SIG-M5 treated with dmso at 0.1 percent for 504 hours (cell line): ENCODE results near the gene CAV3.

Source experiments
- DNase-seq: peaks from one replicate; lab custom pipeline; 2025; ENCODE audit not compliant: unreplicated experiment; lab: John Stamatoyannopoulos, UW

The CAV3 gene

GRCh38 chr3:8734908-8735307, 1.3 kb downstream of the CAV3 start:
- no peak for DNase-seq

GRCh38 chr3:8736436-8736835, 2.8 kb downstream of the CAV3 start:
- no peak for DNase-seq

- no peak for DNase-seq
Observed at GRCh38 chr3:8737301-8737700, 3.7 kb downstream of the CAV3 start.

GRCh38 chr3:8737823-8738222, 4.2 kb downstream of the CAV3 start:
- no peak for DNase-seq

GRCh38 chr3:8738639-8739038, 5.0 kb downstream of the CAV3 start:
- DNase-seq: no peak

- DNase-seq: peak; percentile 18
Observed at GRCh38 chr3:8739757-8740504, 6.3 kb downstream of the CAV3 start.

- DNase-seq: no peak
Observed at GRCh38 chr3:8741581-8742261, 8.1 kb downstream of the CAV3 start.

- DNase-seq: peak; percentile 5
Observed at GRCh38 chr3:8743021-8743601, 9.5 kb downstream of the CAV3 start.

- DNase-seq: no peak
Observed at GRCh38 chr3:8743911-8744310, 10.3 kb downstream of the CAV3 start.

- DNase-seq: no peak
Observed at GRCh38 chr3:8745619-8746370, 12.2 kb downstream of the CAV3 start.

GRCh38 chr3:8746780-8747345, 13.3 kb downstream of the CAV3 start:
- DNase-seq: no peak

- no peak for DNase-seq
Observed at GRCh38 chr3:8749316-8749715, 15.7 kb downstream of the CAV3 start.

- no peak for DNase-seq
Observed at GRCh38 chr3:8752832-8753231, 19.2 kb downstream of the CAV3 start.

- no peak for DNase-seq
Observed at GRCh38 chr3:8755097-8755496, 21.5 kb downstream of the CAV3 start.

- DNase-seq: no peak
Observed at GRCh38 chr3:8755564-8756237, 22.1 kb downstream of the CAV3 start.

GRCh38 chr3:8756671-8757070, 23.1 kb downstream of the CAV3 start:
- no peak for DNase-seq

GRCh38 chr3:8757551-8758518, 24.2 kb downstream of the CAV3 start:
- DNase-seq: no peak

- no peak for DNase-seq
Observed at GRCh38 chr3:8759038-8759707, 25.6 kb downstream of the CAV3 start.

- DNase-seq: no peak
Observed at GRCh38 chr3:8760091-8760490, 26.5 kb downstream of the CAV3 start.
